ENCODE data around the gene CTNNA3.

Gene CTNNA3

DNA sequence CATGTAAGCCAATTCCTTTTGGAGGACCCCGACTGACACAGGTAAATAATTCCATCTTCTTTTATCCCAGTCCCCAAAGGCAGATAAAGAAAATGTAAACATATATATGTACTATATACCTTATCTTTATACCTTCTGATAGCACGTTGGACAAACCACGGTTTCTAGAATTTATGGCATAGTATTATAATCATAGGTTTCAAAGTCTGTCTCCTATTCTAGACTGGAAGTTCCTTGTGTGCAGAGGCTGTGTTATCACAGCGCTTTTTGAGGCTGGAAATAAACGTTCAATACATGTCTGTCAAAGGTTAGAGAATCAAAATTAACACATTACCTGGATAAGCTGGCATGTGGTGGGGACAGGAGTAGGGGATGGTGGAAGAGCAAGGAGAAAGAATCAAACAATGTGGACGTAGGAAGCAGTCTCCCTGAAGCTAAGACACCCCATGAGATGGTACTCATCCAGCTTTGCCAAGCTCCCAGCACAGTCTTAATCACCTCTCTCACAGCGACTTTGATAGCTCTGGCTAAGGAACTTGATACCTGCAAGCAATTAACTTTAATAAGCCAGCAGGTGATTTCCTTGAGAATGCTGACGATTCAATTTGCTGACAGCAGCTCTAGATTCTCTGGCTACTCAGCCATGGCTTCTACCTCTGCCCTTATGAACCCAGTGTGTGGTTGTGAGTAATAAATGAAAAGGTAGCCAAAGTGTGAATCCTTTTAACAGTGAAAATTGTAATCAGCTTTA is 978.6 kb downstream of the CTNNA3 start:
- POLR2A ChIA-PET: no interaction called here
- Histone ChIP-seq H3K9me3 (ENCODE audit: control insufficient read depth, insufficient read depth, low read depth, low read length) (no peaks in the 10 kb centered on the region), H3K27ac (ENCODE audit: extremely low read depth, low read depth, low read length) (no peak overlapping the region), H3K4me3 (ENCODE audit: low read depth, low read length) (no peak overlapping the region), H3K36me3 (ENCODE audit: control insufficient read depth in 2 of 2, insufficient read depth in 1 of 2, low read length in 2 of 2) (no peaks in the 10 kb centered on the region), H3K4me1 (ENCODE audit: control insufficient read depth, insufficient read depth, low read length) (no peaks in the 10 kb centered on the region)
- TF ChIP-seq ZNF274 (IDR thresholded peaks at IDR 0.05; ENCODE audit: low read length) (no peak), ZNF274 (tag by site-specific recombination; IDR thresholded peaks at IDR 0.05; ENCODE audit: borderline replicate concordance) (no peak), FEZF1 (tag by site-specific recombination; IDR thresholded peaks at IDR 0.05) (no peak)
- TF ChIP-seq, protein P1, sequence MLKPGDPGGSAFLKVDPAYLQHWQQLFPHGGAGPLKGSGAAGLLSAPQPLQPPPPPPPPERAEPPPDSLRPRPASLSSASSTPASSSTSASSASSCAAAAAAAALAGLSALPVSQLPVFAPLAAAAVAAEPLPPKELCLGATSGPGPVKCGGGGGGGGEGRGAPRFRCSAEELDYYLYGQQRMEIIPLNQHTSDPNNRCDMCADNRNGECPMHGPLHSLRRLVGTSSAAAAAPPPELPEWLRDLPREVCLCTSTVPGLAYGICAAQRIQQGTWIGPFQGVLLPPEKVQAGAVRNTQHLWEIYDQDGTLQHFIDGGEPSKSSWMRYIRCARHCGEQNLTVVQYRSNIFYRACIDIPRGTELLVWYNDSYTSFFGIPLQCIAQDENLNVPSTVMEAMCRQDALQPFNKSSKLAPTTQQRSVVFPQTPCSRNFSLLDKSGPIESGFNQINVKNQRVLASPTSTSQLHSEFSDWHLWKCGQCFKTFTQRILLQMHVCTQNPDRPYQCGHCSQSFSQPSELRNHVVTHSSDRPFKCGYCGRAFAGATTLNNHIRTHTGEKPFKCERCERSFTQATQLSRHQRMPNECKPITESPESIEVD (tag by site-specific recombination; IDR thresholded peaks at IDR 0.05): no peak
- CTCF ChIA-PET: no interaction called here

DNA sequence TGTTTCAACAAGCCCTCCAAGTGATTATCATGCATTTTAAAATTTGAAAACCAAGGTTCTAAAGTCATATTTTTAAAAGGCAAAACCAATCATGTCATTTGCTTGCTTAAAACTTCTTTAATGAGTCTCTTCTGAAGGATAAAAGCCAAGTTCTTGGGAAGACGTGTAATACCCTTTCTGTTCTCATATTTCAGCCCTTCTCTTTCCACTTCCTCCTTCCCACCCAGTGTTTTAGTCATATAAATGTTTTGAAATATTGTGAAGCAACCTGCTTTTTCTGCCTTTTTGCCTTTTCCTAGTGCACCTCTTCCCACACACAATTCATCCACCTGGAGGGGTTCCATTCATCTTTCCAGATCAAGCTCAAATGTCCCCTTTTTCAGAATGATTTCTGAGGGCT is 981.3 kb downstream of the CTNNA3 start:
- no peaks in the 10 kb centered on the region for H3K4me1 ChIP-seq (ENCODE audit: control insufficient read depth, insufficient read depth, low read length)
- ChIA-PET POLR2A (no interaction called here), CTCF (interaction anchor here (0.6 kb wide), 1 partner anchor 1615 kb away, joined by 3 read pairs; no protein-coding TSS in a partner anchor)
- no peaks in the 10 kb centered on the region for H3K9me3 ChIP-seq (ENCODE audit: control insufficient read depth, insufficient read depth, low read depth, low read length)
- no peak overlapping the region for H3K4me3 ChIP-seq (ENCODE audit: low read depth, low read length)
- H3K27ac ChIP-seq (ENCODE audit: extremely low read depth, low read depth, low read length): no peak overlapping the region
- no peak for TF ChIP-seq ZNF76 (tag by site-specific recombination; IDR thresholded peaks at IDR 0.05; ENCODE audit: borderline replicate concordance, low read depth)
- TF ChIP-seq, protein P2, sequence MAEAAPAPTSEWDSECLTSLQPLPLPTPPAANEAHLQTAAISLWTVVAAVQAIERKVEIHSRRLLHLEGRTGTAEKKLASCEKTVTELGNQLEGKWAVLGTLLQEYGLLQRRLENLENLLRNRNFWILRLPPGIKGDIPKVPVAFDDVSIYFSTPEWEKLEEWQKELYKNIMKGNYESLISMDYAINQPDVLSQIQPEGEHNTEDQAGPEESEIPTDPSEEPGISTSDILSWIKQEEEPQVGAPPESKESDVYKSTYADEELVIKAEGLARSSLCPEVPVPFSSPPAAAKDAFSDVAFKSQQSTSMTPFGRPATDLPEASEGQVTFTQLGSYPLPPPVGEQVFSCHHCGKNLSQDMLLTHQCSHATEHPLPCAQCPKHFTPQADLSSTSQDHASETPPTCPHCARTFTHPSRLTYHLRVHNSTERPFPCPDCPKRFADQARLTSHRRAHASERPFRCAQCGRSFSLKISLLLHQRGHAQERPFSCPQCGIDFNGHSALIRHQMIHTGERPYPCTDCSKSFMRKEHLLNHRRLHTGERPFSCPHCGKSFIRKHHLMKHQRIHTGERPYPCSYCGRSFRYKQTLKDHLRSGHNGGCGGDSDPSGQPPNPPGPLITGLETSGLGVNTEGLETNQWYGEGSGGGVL (tag by site-specific recombination; IDR thresholded peaks at IDR 0.05): no peak
- TF ChIP-seq, protein P3, sequence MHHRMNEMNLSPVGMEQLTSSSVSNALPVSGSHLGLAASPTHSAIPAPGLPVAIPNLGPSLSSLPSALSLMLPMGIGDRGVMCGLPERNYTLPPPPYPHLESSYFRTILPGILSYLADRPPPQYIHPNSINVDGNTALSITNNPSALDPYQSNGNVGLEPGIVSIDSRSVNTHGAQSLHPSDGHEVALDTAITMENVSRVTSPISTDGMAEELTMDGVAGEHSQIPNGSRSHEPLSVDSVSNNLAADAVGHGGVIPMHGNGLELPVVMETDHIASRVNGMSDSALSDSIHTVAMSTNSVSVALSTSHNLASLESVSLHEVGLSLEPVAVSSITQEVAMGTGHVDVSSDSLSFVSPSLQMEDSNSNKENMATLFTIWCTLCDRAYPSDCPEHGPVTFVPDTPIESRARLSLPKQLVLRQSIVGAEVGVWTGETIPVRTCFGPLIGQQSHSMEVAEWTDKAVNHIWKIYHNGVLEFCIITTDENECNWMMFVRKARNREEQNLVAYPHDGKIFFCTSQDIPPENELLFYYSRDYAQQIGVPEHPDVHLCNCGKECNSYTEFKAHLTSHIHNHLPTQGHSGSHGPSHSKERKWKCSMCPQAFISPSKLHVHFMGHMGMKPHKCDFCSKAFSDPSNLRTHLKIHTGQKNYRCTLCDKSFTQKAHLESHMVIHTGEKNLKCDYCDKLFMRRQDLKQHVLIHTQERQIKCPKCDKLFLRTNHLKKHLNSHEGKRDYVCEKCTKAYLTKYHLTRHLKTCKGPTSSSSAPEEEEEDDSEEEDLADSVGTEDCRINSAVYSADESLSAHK (tag by site-specific recombination; IDR thresholded peaks at IDR 0.05): no peak
- no peak for TF ChIP-seq ZNF16 (tag by site-specific recombination; IDR thresholded peaks at IDR 0.05; ENCODE audit: low read depth)
- TF ChIP-seq, protein P4, sequence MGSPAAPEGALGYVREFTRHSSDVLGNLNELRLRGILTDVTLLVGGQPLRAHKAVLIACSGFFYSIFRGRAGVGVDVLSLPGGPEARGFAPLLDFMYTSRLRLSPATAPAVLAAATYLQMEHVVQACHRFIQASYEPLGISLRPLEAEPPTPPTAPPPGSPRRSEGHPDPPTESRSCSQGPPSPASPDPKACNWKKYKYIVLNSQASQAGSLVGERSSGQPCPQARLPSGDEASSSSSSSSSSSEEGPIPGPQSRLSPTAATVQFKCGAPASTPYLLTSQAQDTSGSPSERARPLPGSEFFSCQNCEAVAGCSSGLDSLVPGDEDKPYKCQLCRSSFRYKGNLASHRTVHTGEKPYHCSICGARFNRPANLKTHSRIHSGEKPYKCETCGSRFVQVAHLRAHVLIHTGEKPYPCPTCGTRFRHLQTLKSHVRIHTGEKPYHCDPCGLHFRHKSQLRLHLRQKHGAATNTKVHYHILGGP (tag by site-specific recombination; IDR thresholded peaks at IDR 0.05): no peak
- TF ChIP-seq, protein P1 (tag by site-specific recombination; IDR thresholded peaks at IDR 0.05): no peak
- no peak for TF ChIP-seq ZNF112 (tag by site-specific recombination; IDR thresholded peaks at IDR 0.05)
- no peak for TF ChIP-seq SCRT2 (tag by site-specific recombination; IDR thresholded peaks at IDR 0.05)
- TF ChIP-seq ZNF521 (tag by site-specific recombination; IDR thresholded peaks at IDR 0.05): no peak
- no peak for TF ChIP-seq OSR2 (tag by site-specific recombination; IDR thresholded peaks at IDR 0.05)
- no peak for TF ChIP-seq ZNF157 (tag by site-specific recombination; IDR thresholded peaks at IDR 0.05)
- TF ChIP-seq ZNF341 (tag by site-specific recombination; IDR thresholded peaks at IDR 0.05; ENCODE audit: low read depth): no peak
- no peak for TF ChIP-seq ZNF324 (tag by site-specific recombination; IDR thresholded peaks at IDR 0.05)
- TF ChIP-seq ZNF473 (tag by site-specific recombination; IDR thresholded peaks at IDR 0.05): no peak
- TF ChIP-seq ZNF623 (tag by site-specific recombination; IDR thresholded peaks at IDR 0.05): no peak
- no peaks in the 10 kb centered on the region for H3K36me3 ChIP-seq (ENCODE audit: control insufficient read depth in 2 of 2, insufficient read depth in 1 of 2, low read length in 2 of 2)
